NB4 (cell line): ENCODE data around the gene NT5DC1.

ENCODE experiments used
- DNase-seq: peaks from one replicate; pipeline ENCODE4 v3.0.0; 2010; ENCODE audit warnings: low read depth
- H3K4me3 ChIP-seq: one replicate; pipeline ENCODE4 v1.5.1; 2011; ENCODE audit warnings: mild to moderate bottlenecking, low read depth, low read length, moderate library complexity
- MYC ChIP-seq: IDR thresholded peaks from 2 replicates; pipeline ENCODE4 v1.6.1; 2011; ENCODE audit warnings: low read depth, low read length
- POLR2A ChIP-seq: IDR thresholded peaks from 2 replicates; pipeline ENCODE4 v1.6.1; 2011; ENCODE audit warnings: mild to moderate bottlenecking; ENCODE audit not compliant: insufficient read length; ENCODE audit errors: extremely low read depth
- TF ChIP-seq, protein P1 (sequence below): IDR thresholded peaks from 2 replicates; pipeline ENCODE4 v1.6.1; 2011; ENCODE audit warnings: low read depth, low read length
- TF ChIP-seq, protein P2 (sequence below): IDR thresholded peaks from one replicate; pipeline ENCODE4 v1.5.1; 2012; ENCODE audit warnings: low read depth, low read length

NT5DC1 gene

GRCh38 chr6:116175344-116175743 lies 74.7 kb downstream of the NT5DC1 start:
- no peak overlapping the region for H3K4me3 ChIP-seq
- no peak for TF ChIP-seq POLR2A
- TF ChIP-seq MYC, result no peak
- TF ChIP-seq, protein P1, sequence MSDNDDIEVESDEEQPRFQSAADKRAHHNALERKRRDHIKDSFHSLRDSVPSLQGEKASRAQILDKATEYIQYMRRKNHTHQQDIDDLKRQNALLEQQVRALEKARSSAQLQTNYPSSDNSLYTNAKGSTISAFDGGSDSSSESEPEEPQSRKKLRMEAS, result no peak
- TF ChIP-seq, protein P2, sequence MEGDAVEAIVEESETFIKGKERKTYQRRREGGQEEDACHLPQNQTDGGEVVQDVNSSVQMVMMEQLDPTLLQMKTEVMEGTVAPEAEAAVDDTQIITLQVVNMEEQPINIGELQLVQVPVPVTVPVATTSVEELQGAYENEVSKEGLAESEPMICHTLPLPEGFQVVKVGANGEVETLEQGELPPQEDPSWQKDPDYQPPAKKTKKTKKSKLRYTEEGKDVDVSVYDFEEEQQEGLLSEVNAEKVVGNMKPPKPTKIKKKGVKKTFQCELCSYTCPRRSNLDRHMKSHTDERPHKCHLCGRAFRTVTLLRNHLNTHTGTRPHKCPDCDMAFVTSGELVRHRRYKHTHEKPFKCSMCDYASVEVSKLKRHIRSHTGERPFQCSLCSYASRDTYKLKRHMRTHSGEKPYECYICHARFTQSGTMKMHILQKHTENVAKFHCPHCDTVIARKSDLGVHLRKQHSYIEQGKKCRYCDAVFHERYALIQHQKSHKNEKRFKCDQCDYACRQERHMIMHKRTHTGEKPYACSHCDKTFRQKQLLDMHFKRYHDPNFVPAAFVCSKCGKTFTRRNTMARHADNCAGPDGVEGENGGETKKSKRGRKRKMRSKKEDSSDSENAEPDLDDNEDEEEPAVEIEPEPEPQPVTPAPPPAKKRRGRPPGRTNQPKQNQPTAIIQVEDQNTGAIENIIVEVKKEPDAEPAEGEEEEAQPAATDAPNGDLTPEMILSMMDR, result no peak
- no peak for DNase-seq

GRCh38 chr6:116176596-116176995 lies 75.9 kb downstream of the NT5DC1 start:
- no peak for DNase-seq
- TF ChIP-seq MYC (no peak), POLR2A (no peak)
- TF ChIP-seq, protein P1, result no peak
- TF ChIP-seq, protein P2, result no peak
- H3K4me3 ChIP-seq, result no peak overlapping the region

GRCh38 chr6:116180375-116180774 lies 79.7 kb downstream of the NT5DC1 start:
- TF ChIP-seq MYC (no peak), POLR2A (no peak)
- TF ChIP-seq, protein P1, result no peak
- DNase-seq, result no peak
- no peak overlapping the region for H3K4me3 ChIP-seq

GRCh38 chr6:116189472-116189871 lies 88.8 kb downstream of the NT5DC1 start:
- TF ChIP-seq, protein P1, result no peak
- TF ChIP-seq, protein P2, result no peak
- no peak for TF ChIP-seq MYC
- no peak overlapping the region for H3K4me3 ChIP-seq

GRCh38 chr6:116190550-116190949 lies 89.9 kb downstream of the NT5DC1 start:
- no peak overlapping the region for H3K4me3 ChIP-seq
- DNase-seq, result no peak
- TF ChIP-seq POLR2A, result no peak
- TF ChIP-seq, protein P2, result no peak
- TF ChIP-seq MYC, result no peak
- TF ChIP-seq, protein P1, result no peak

More at GRCh38 chr6:116189472-116189871, 88.8 kb downstream of the NT5DC1 start:
- no peak for DNase-seq

GRCh38 chr6:116191881-116192280 lies 91.2 kb downstream of the NT5DC1 start:
- no peak for DNase-seq
- no peak for TF ChIP-seq POLR2A
- TF ChIP-seq MYC, result no peak
- TF ChIP-seq, protein P2, result no peak
- TF ChIP-seq, protein P1, result no peak

More at GRCh38 chr6:116191881-116192280, 91.2 kb downstream of the NT5DC1 start:
- no peak overlapping the region for H3K4me3 ChIP-seq
